Measurements from ENCODE around the gene MDH1.

DNA sequence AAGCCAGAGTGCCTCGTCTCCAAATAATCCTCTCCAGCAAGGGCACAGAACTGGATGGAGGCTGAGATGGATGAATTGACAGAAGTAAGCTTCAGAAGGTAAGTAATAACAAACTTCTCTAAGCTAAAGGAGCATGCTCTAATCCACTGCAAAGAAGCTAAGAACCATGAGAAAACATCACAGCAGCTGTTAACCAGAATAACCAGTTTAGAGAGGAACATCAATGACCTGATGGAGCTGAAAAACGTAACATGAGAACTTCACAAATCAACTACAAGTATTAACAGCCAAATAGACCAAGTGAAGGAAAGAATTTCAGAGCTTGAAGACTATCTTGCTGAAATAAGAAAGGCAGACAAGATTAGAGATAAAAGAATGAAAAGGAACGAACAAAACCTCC, 32.8 kb upstream of the MDH1 start:
- TF ChIP-seq, protein P1, sequence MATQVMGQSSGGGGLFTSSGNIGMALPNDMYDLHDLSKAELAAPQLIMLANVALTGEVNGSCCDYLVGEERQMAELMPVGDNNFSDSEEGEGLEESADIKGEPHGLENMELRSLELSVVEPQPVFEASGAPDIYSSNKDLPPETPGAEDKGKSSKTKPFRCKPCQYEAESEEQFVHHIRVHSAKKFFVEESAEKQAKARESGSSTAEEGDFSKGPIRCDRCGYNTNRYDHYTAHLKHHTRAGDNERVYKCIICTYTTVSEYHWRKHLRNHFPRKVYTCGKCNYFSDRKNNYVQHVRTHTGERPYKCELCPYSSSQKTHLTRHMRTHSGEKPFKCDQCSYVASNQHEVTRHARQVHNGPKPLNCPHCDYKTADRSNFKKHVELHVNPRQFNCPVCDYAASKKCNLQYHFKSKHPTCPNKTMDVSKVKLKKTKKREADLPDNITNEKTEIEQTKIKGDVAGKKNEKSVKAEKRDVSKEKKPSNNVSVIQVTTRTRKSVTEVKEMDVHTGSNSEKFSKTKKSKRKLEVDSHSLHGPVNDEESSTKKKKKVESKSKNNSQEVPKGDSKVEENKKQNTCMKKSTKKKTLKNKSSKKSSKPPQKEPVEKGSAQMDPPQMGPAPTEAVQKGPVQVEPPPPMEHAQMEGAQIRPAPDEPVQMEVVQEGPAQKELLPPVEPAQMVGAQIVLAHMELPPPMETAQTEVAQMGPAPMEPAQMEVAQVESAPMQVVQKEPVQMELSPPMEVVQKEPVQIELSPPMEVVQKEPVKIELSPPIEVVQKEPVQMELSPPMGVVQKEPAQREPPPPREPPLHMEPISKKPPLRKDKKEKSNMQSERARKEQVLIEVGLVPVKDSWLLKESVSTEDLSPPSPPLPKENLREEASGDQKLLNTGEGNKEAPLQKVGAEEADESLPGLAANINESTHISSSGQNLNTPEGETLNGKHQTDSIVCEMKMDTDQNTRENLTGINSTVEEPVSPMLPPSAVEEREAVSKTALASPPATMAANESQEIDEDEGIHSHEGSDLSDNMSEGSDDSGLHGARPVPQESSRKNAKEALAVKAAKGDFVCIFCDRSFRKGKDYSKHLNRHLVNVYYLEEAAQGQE (IDR thresholded peaks at IDR 0.05; ENCODE audit: insufficient read depth in 1 of 2, low read depth in 2 of 2, low read length in 2 of 2), result no peak
- TF ChIP-seq POLR2AphosphoS5 (IDR thresholded peaks at IDR 0.05; ENCODE audit: low read depth, low read length) (no peak), TAF1 (IDR thresholded peaks at IDR 0.05; ENCODE audit: borderline replicate concordance, insufficient read depth, low read length) (no peak)
